CD14-positive monocyte (primary cell): ENCODE data around the gene DNAH9. TPM values are rescaled to one million over a fixed set of nuclear protein-coding genes. Genes with fewer than 3 reads are reported as not detected.
A peak's percentile ranks its signal among the peaks of the same experiment; 100 is the strongest.

Experiments
- DNase-seq, 3 donors: peaks; one replicate each; pipeline ENCODE4 v3.0.0-alpha.2; 2011 to 2022
- H2AFZ ChIP-seq: 2 replicates; pipeline ENCODE4 v1.6.0; 2012; ENCODE audit warnings: mild to moderate bottlenecking, low read depth, low read length, inconsistent platforms; ENCODE audit not compliant: insufficient read depth, poor library complexity, severe bottlenecking
- H3K27ac ChIP-seq, 2 donors: 1 replicate in 1 of 2; 2 replicates in 1 of 2; pipeline ENCODE4 v1.5.1; 2012 to 2013; ENCODE audit warnings: low read length in 2 of 2, control low read depth in 1 of 2, inconsistent platforms in 1 of 2, low read depth in 1 of 2, mild to moderate bottlenecking in 1 of 2
- H3K27me3 ChIP-seq, 2 donors: one replicate each; pipeline versions ENCODE4 v1.6.0 to v1.6.1; 2011 to 2013; ENCODE audit warnings: low read length in 2 of 2; ENCODE audit not compliant: control insufficient read depth in 2 of 2, insufficient read depth in 2 of 2
- H3K36me3 ChIP-seq, 2 donors: replicated peaks in 1 of 2; 1 replicate in 1 of 2; 2 replicates in 1 of 2; pipeline versions ENCODE4 v1.5.1 to v1.6.1; 2012 to 2013; ENCODE audit warnings: low read length in 2 of 2, control low read depth in 1 of 2, inconsistent platforms in 1 of 2, mild to moderate bottlenecking in 1 of 2; ENCODE audit not compliant: insufficient read depth in 2 of 2, control insufficient read depth in 1 of 2
- H3K4me1 ChIP-seq, 2 donors: 1 replicate in 1 of 2; 2 replicates in 1 of 2; pipeline versions ENCODE4 v1.5.1 to v1.6.1; 2012 to 2013; ENCODE audit warnings: low read length in 2 of 2, control low read depth in 1 of 2, inconsistent platforms in 1 of 2, mild to moderate bottlenecking in 1 of 2, moderate library complexity in 1 of 2; ENCODE audit not compliant: insufficient read depth in 2 of 2, control insufficient read depth in 1 of 2
- H3K4me2 ChIP-seq: replicated peaks from 2 replicates; pipeline ENCODE3; 2012; ENCODE audit warnings: low read length, moderate library complexity, mild to moderate bottlenecking; ENCODE audit not compliant: poor library complexity, severe bottlenecking; ENCODE audit errors: extremely low read depth
- H3K4me3 ChIP-seq, 3 experiments: fragments of 200-600 bp in 1 of 3; sonication (generic) in 1 of 3; replicated peaks in 1 of 3; 1 replicate in 2 of 3; 2 replicates in 1 of 3; pipeline ENCODE4 v1.5.1; 2011 to 2013; ENCODE audit warnings: low read length in 3 of 3, mild to moderate bottlenecking in 3 of 3, control low read depth in 2 of 3, low read depth in 2 of 3, inconsistent platforms in 1 of 3, moderate library complexity in 1 of 3
- H3K79me2 ChIP-seq: 2 replicates; pipeline ENCODE4 v1.6.0; 2012; ENCODE audit warnings: mild to moderate bottlenecking, control low read depth, inconsistent platforms, low read length, moderate library complexity; ENCODE audit not compliant: insufficient read depth
- H3K9ac ChIP-seq: 2 replicates; pipeline ENCODE4 v1.6.0; 2017; ENCODE audit warnings: low read length, mild to moderate bottlenecking; ENCODE audit not compliant: insufficient read depth, poor library complexity, severe bottlenecking
- H3K9me3 ChIP-seq, 2 donors: replicated peaks in 1 of 2; 1 replicate in 1 of 2; 2 replicates in 1 of 2; pipeline versions ENCODE4 v1.5.1 to v1.6.1; 2012 to 2013; ENCODE audit warnings: low read length in 2 of 2, control low read depth in 1 of 2; ENCODE audit not compliant: control insufficient read depth in 1 of 2, insufficient read depth in 1 of 2
- H4K20me1 ChIP-seq: 2 replicates; pipeline ENCODE4 v1.6.0; 2012; ENCODE audit warnings: mild to moderate bottlenecking, low read length, control low read depth, moderate library complexity; ENCODE audit not compliant: insufficient read depth
- H3K27ac Mint-ChIP-seq, 7 donors: one replicate each; pipeline ENCODE4 v1.8.0; 2020; ENCODE audit warnings: mild to moderate bottlenecking in 7 of 7, mixed read lengths in 7 of 7, moderate library complexity in 6 of 7, inconsistent platforms in 2 of 7
- H3K27me3 Mint-ChIP-seq, 3 donors: one replicate each; pipeline ENCODE4 v1.8.0; 2021 to 2022; ENCODE audit warnings: low read depth in 3 of 3, mild to moderate bottlenecking in 3 of 3, mixed read lengths in 3 of 3, moderate library complexity in 3 of 3, inconsistent platforms in 1 of 3
- H3K36me3 Mint-ChIP-seq, 2 donors: one replicate each; pipeline ENCODE4 v1.8.0; 2020; ENCODE audit warnings: mixed read lengths in 2 of 2, inconsistent platforms in 1 of 2, mild to moderate bottlenecking in 1 of 2
- H3K4me1 Mint-ChIP-seq: one replicate; pipeline ENCODE4 v1.8.0; 2020; ENCODE audit warnings: mild to moderate bottlenecking, mixed read lengths
- H3K4me3 Mint-ChIP-seq, 2 donors: one replicate each; pipeline ENCODE4 v1.8.0; 2020; ENCODE audit warnings: mild to moderate bottlenecking in 2 of 2, mixed read lengths in 2 of 2, moderate library complexity in 1 of 2
- H3K9me3 Mint-ChIP-seq, 7 donors: one replicate each; pipeline ENCODE4 v1.8.0; 2020 to 2022; ENCODE audit warnings: mixed read lengths in 7 of 7, mild to moderate bottlenecking in 6 of 7, moderate library complexity in 6 of 7, inconsistent platforms in 2 of 7
- WGBS: methylation state at CpG from one replicate; pipeline ENCODE4 v1.1.5; 2013; ENCODE audit warnings: missing lambda C conversion rate; ENCODE audit not compliant: insufficient coverage; 5-methylcytosine and 5-hydroxymethylcytosine counted together
- intact Hi-C, 2 donors: fragments of 100-400 bp; cut with micrococcal nuclease; formaldehyde crosslinking; loops; one replicate each; pipeline versions ENCODE4 v1.15.0 to v1.15.1; 2023
- polyA plus RNA-seq, 3 donors: library from polyadenylated mRNA; depleted of rRNA in 1 of 3; unstranded in 2 of 3; stranded (reverse) in 1 of 3; fragments of 300-500 nt in 2 of 3; fragments of >200 nt in 1 of 3; fragmentation: Illumina TruSeq in 2 of 3; gene quantifications; 1 replicate in 2 of 3; 2 replicates in 1 of 3; pipeline ENCODE4 v1.2.3, GENCODE V29; 2012 to 2021
- TF ChIP-seq, protein P1 (sequence below): fragments of 200-600 bp; IDR thresholded peaks from one replicate; pipeline ENCODE4 v1.8.0; 2022; ENCODE audit warnings: antibody characterized with exemption, mild to moderate bottlenecking

DNAH9 gene
- polyA plus RNA-seq, 3 donors: not detected

DNA sequence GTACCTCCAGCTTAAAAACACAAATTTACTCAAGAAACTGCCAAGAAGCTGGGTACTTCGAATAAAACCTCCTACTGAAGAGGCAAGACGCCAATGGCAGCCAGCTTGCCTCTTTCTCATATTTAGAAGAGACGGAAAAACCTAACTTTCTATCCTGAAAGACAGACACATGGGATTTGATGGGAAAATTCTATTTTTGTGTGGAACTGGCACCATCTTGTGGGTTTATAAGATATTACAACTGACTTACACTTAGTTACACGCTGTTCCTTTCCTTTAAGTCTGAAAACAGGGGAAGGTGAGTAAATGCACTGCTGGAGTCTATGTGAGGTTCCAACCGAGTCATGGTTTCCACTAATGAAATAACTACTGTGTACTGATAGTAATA lies 388.7 kb downstream of the DNAH9 start:
- H3K9me3 Mint-ChIP-seq: peaks cover 0 to 2% (median 0%) of the 10 kb centered on the region in 7 donors
- Histone ChIP-seq H3K4me3 (no peak overlapping the region), H3K4me1 (no peaks in the 10 kb centered on the region), H4K20me1 (peaks cover 8% of the 10 kb centered on the region), H2AFZ (no peak overlapping the region), H3K27ac (no peak overlapping the region), H3K4me2 (no peak overlapping the region), H3K36me3 (peaks cover 40 to 91% of the 10 kb centered on the region in 2 donors), H3K27me3 (no peaks in the 10 kb centered on the region), H3K9me3 (no peaks in the 10 kb centered on the region), H3K79me2 (no peaks in the 10 kb centered on the region), H3K9ac (no peak overlapping the region)
- TF ChIP-seq, protein P1, sequence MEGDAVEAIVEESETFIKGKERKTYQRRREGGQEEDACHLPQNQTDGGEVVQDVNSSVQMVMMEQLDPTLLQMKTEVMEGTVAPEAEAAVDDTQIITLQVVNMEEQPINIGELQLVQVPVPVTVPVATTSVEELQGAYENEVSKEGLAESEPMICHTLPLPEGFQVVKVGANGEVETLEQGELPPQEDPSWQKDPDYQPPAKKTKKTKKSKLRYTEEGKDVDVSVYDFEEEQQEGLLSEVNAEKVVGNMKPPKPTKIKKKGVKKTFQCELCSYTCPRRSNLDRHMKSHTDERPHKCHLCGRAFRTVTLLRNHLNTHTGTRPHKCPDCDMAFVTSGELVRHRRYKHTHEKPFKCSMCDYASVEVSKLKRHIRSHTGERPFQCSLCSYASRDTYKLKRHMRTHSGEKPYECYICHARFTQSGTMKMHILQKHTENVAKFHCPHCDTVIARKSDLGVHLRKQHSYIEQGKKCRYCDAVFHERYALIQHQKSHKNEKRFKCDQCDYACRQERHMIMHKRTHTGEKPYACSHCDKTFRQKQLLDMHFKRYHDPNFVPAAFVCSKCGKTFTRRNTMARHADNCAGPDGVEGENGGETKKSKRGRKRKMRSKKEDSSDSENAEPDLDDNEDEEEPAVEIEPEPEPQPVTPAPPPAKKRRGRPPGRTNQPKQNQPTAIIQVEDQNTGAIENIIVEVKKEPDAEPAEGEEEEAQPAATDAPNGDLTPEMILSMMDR: peak; percentile 71
- no peak overlapping the region for H3K27ac Mint-ChIP-seq
- peaks cover 6% of the 10 kb centered on the region for H3K4me1 Mint-ChIP-seq
- no peak overlapping the region for H3K4me3 Mint-ChIP-seq
- peak in 1 of 3 donors; percentile 9 for DNase-seq
- no CpG with 5 or more reads among the region's 5 CpGs for WGBS
- intact Hi-C loops: no loop called here
- H3K36me3 Mint-ChIP-seq: peaks cover 68 to 75% of the 10 kb centered on the region in 2 donors
- H3K27me3 Mint-ChIP-seq: peaks cover 0 to 1% (median 0%) of the 10 kb centered on the region in 3 donors

DNA sequence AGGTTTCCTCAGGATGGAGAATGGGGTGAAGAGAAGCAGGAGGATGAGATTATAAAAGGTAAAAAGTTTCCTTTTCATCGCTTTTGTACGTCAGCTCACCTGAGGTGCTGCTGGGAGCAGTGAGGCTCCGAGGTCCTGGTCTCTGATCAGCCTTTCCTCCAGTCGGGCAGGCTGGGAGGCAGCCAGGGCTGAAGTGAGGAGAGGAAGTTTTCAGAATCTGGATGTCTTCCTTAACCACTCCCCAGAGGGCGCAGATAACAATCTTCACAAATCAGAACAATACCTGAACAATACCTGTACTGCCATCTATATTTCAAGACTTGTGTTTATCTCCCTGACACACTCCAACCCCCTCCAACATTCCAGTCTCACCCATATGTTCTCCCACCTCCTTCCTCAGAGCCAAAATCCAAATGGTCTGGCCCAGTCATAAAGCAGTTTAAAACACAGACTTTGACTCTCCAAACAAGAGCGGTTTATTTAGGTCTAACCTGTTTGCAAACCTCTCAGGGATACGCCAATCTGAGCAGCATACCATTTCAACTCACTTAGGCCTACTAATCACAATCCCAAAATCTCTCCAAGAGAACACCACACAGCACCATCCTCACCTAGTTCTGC lies 392.2 kb downstream of the DNAH9 start:
- WGBS: 98% methylated on average over 5 of the region's 7 CpGs
- peaks cover 8% of the 10 kb centered on the region for H4K20me1 ChIP-seq
- peaks cover 0 to 1% (median 0%) of the 10 kb centered on the region in 3 donors for H3K27me3 Mint-ChIP-seq
- peak overlapping the region in 1 of 7 donors; percentile 7 for H3K27ac Mint-ChIP-seq
- intact Hi-C loops: no loop called here
- no peak overlapping the region for H3K27ac ChIP-seq
- peaks cover 5% of the 10 kb centered on the region for H3K4me1 Mint-ChIP-seq
- H3K4me2 ChIP-seq: no peak overlapping the region
- H3K79me2 ChIP-seq: peaks cover under 1% of the 10 kb centered on the region
- no peak overlapping the region for H3K4me3 ChIP-seq
- peaks cover 0 to 2% (median 0%) of the 10 kb centered on the region in 7 donors for H3K9me3 Mint-ChIP-seq
- DNase-seq: no peak
- no peaks in the 10 kb centered on the region for H3K4me1 ChIP-seq
- H2AFZ ChIP-seq: no peak overlapping the region
- no peaks in the 10 kb centered on the region for H3K9me3 ChIP-seq
- H3K4me3 Mint-ChIP-seq: no peak overlapping the region
- H3K9ac ChIP-seq: no peak overlapping the region
- peaks cover 54 to 61% of the 10 kb centered on the region in 2 donors for H3K36me3 Mint-ChIP-seq
- no peaks in the 10 kb centered on the region for H3K27me3 ChIP-seq
- TF ChIP-seq, protein P1: no peak
- H3K36me3 ChIP-seq: peaks cover 30 to 67% of the 10 kb centered on the region in 2 donors
